DND-41 (cell line): ENCODE results near the gene CD300LD.

ENCODE experiments used
- CTCF ChIP-seq: IDR thresholded peaks from 2 replicates; pipeline ENCODE4 v1.5.1; 2012; ENCODE audit warnings: borderline replicate concordance, low read length, moderate library complexity, mild to moderate bottlenecking; ENCODE audit not compliant: poor library complexity, severe bottlenecking; ENCODE audit errors: extremely low read depth
- EZH2 ChIP-seq: IDR thresholded peaks from 3 replicates; pipeline ENCODE4 v1.6.1; 2012; ENCODE audit warnings: borderline replicate concordance, low read depth, mild to moderate bottlenecking, moderate library complexity, low read length, inconsistent platforms; ENCODE audit not compliant: severe bottlenecking

- TF ChIP-seq CTCF (no peak), EZH2 (no peak)
These were observed 41.2 kb upstream of the CD300LD start for GRCh38 chr17:74633326-74633725.
